NCI-H2081 treated with DMSO at 0.1 percent for 48 hours (cell line): ENCODE data around the gene CEP104.

ENCODE experiments used
- DNase-seq: peaks from one replicate; lab custom pipeline; 2025; lab: John Stamatoyannopoulos, UW

The CEP104 gene

GRCh38 chr1:3868464-3869006, 11.5 kb upstream of the CEP104 start:
- DNase-seq = no peak

- no peak for DNase-seq
Measured at GRCh38 chr1:3865606-3866160, 8.7 kb upstream of the CEP104 start.

- DNase-seq = no peak
Measured at GRCh38 chr1:3864884-3865283, 7.9 kb upstream of the CEP104 start.

GRCh38 chr1:3863231-3863935, 6.4 kb upstream of the CEP104 start:
- no peak for DNase-seq

GRCh38 chr1:3858231-3858981, 1.4 kb upstream of the CEP104 start:
- DNase-seq = no peak

GRCh38 chr1:3857791-3858129, 749 bp upstream of the CEP104 start:
- no peak for DNase-seq

- DNase-seq = no peak
Measured at GRCh38 chr1:3852711-3853485, 4.1 kb downstream of the CEP104 start.

GRCh38 chr1:3852091-3852490, 4.9 kb downstream of the CEP104 start:
- no peak for DNase-seq

- DNase-seq = no peak
Measured at GRCh38 chr1:3851292-3851691, 5.7 kb downstream of the CEP104 start.

GRCh38 chr1:3850857-3851256, 6.2 kb downstream of the CEP104 start:
- no peak for DNase-seq

GRCh38 chr1:3847081-3847480, 9.9 kb downstream of the CEP104 start:
- no peak for DNase-seq

GRCh38 chr1:3846541-3846940, 10.5 kb downstream of the CEP104 start:
- no peak for DNase-seq

- DNase-seq = no peak
Measured at GRCh38 chr1:3842912-3843311, 14.1 kb downstream of the CEP104 start.

GRCh38 chr1:3841491-3841890, 15.5 kb downstream of the CEP104 start:
- DNase-seq = no peak

- DNase-seq = no peak
Measured at GRCh38 chr1:3838788-3839187, 18.2 kb downstream of the CEP104 start.

- no peak for DNase-seq
Measured at GRCh38 chr1:3837685-3838084, 19.3 kb downstream of the CEP104 start.

- DNase-seq = no peak
Measured at GRCh38 chr1:3837200-3837599, 19.8 kb downstream of the CEP104 start.

GRCh38 chr1:3836421-3836820, 20.6 kb downstream of the CEP104 start:
- no peak for DNase-seq

GRCh38 chr1:3834701-3835100, 22.3 kb downstream of the CEP104 start:
- DNase-seq = no peak

- DNase-seq = no peak
Measured at GRCh38 chr1:3831689-3832088, 25.3 kb downstream of the CEP104 start.

GRCh38 chr1:3828391-3828790, 28.6 kb downstream of the CEP104 start:
- DNase-seq = no peak

GRCh38 chr1:3827813-3828307, 29.2 kb downstream of the CEP104 start:
- DNase-seq = no peak
